HG02678 (cell line): ENCODE data around the gene PAN2.
"Not testable (repeated sequence)": the region's sequence is repeated elsewhere in the genome, so short reads cannot be mapped to it uniquely, and the experiment has no call there.

Source experiments
- ATAC-seq: cut with Tn5 transposase; IDR thresholded peaks from one replicate; pipeline ENCODE4 v1.9.1; 2021; ENCODE audit warnings: mild to moderate bottlenecking, moderate library complexity; ENCODE audit not compliant: unreplicated experiment

PAN2 gene

GRCh38 chr12:56315249-56315621 is 18.6 kb downstream of the PAN2 start:
- ATAC-seq = no peak

GRCh38 chr12:56311003-56311402 is 22.8 kb downstream of the PAN2 start:
- no peak for ATAC-seq

GRCh38 chr12:56308714-56309113 is 25.1 kb downstream of the PAN2 start:
- no peak for ATAC-seq

GRCh38 chr12:56307221-56307965 is 26.4 kb downstream of the PAN2 start:
- ATAC-seq = no peak

GRCh38 chr12:56304872-56305590 is 28.8 kb downstream of the PAN2 start:
- ATAC-seq = no peak

- no peak for ATAC-seq
These were observed 29.5 kb downstream of the PAN2 start for GRCh38 chr12:56304276-56304675.

GRCh38 chr12:56300644-56301464 is 32.9 kb downstream of the PAN2 start:
- ATAC-seq = no peak

- peak; percentile 91 for ATAC-seq
These were observed 33.8 kb downstream of the PAN2 start, which contains the start of gene CS for GRCh38 chr12:56299853-56300643. TSS of gene CS (minus strand) at chr12:56300330. CDS start at chr12:56300201, 129 bp downstream.

GRCh38 chr12:56299308-56299852 is 34.4 kb downstream of the PAN2 start:
- no peak for ATAC-seq

- no peak for ATAC-seq
These were observed 35.0 kb downstream of the PAN2 start for GRCh38 chr12:56298828-56299227.

- no peak for ATAC-seq
These were observed 36.4 kb downstream of the PAN2 start for GRCh38 chr12:56297400-56297799.

GRCh38 chr12:56296295-56296694 is 37.5 kb downstream of the PAN2 start:
- no peak for ATAC-seq

GRCh38 chr12:56293795-56294194 is 40.0 kb downstream of the PAN2 start:
- ATAC-seq = no peak

GRCh38 chr12:56288705-56289387 is 45.0 kb downstream of the PAN2 start:
- ATAC-seq = no peak

- ATAC-seq = no peak
These were observed 47.6 kb downstream of the PAN2 start for GRCh38 chr12:56286044-56286830.

- ATAC-seq = not testable (repeated sequence)
These were observed 49.5 kb downstream of the PAN2 start for GRCh38 chr12:56284263-56284662.

GRCh38 chr12:56282579-56282978 is 51.2 kb downstream of the PAN2 start:
- ATAC-seq = no peak

GRCh38 chr12:56282030-56282429 is 51.8 kb downstream of the PAN2 start:
- no peak for ATAC-seq

GRCh38 chr12:56280849-56281248 is 53.0 kb downstream of the PAN2 start:
- ATAC-seq = no peak
